Measurements from ENCODE around the gene STK35.

Gene STK35

GRCh38 chr20:2156224-2156623 lies 54.6 kb downstream of the STK35 start:
- Histone ChIP-seq H3K9ac (ENCODE audit: low read depth in 1 of 2, low read length in 2 of 2) (no peak overlapping the region), H3K4me1 (ENCODE audit: control insufficient read depth in 1 of 2, insufficient read depth in 2 of 2, low read length in 2 of 2) (peaks cover 11 to 14% of the 10 kb centered on the region in 2 donors), H3K36me3 (ENCODE audit: control insufficient read depth in 1 of 2, insufficient read depth in 2 of 2, low read length in 2 of 2) (no peaks in the 10 kb centered on the region), H3K27ac (ENCODE audit: low read depth, low read length) (no peak overlapping the region), H3K9me3 (ENCODE audit: control insufficient read depth in 1 of 2, low read length in 2 of 2) (no peaks in the 10 kb centered on the region), H3K4me3 (ENCODE audit: low read depth in 1 of 2, low read length in 2 of 2) (no peak overlapping the region), H3K27me3 (ENCODE audit: control insufficient read depth in 1 of 2, insufficient read depth in 2 of 2, low read length in 2 of 2) (no peaks in the 10 kb centered on the region)

- no peak overlapping the region for H3K9ac ChIP-seq (ENCODE audit: low read depth in 1 of 2, low read length in 2 of 2)
- no peak overlapping the region for H3K27ac ChIP-seq (ENCODE audit: low read depth, low read length)
- no peaks in the 10 kb centered on the region for H3K36me3 ChIP-seq (ENCODE audit: control insufficient read depth in 1 of 2, insufficient read depth in 2 of 2, low read length in 2 of 2)
- H3K27me3 ChIP-seq (ENCODE audit: control insufficient read depth in 1 of 2, insufficient read depth in 2 of 2, low read length in 2 of 2): no peaks in the 10 kb centered on the region
- no peak overlapping the region for H3K4me3 ChIP-seq (ENCODE audit: low read depth in 1 of 2, low read length in 2 of 2)
- H3K4me1 ChIP-seq (ENCODE audit: control insufficient read depth in 1 of 2, insufficient read depth in 2 of 2, low read length in 2 of 2): peaks cover 4 to 7% of the 10 kb centered on the region in 2 donors
- H3K9me3 ChIP-seq (ENCODE audit: control insufficient read depth in 1 of 2, low read length in 2 of 2): no peaks in the 10 kb centered on the region
Observed at GRCh38 chr20:2156666-2157624, 55.3 kb downstream of the STK35 start.

- H3K36me3 ChIP-seq (ENCODE audit: control insufficient read depth in 1 of 2, insufficient read depth in 2 of 2, low read length in 2 of 2): no peaks in the 10 kb centered on the region
- H3K9ac ChIP-seq (ENCODE audit: low read depth in 1 of 2, low read length in 2 of 2): no peak overlapping the region
- H3K27ac ChIP-seq (ENCODE audit: low read depth, low read length): no peak overlapping the region
- no peak overlapping the region for H3K4me3 ChIP-seq (ENCODE audit: low read depth in 1 of 2, low read length in 2 of 2)
- no peaks in the 10 kb centered on the region for H3K27me3 ChIP-seq (ENCODE audit: control insufficient read depth in 1 of 2, insufficient read depth in 2 of 2, low read length in 2 of 2)
- H3K4me1 ChIP-seq (ENCODE audit: control insufficient read depth in 1 of 2, insufficient read depth in 2 of 2, low read length in 2 of 2): no peaks in the 10 kb centered on the region
- H3K9me3 ChIP-seq (ENCODE audit: control insufficient read depth in 1 of 2, low read length in 2 of 2): no peaks in the 10 kb centered on the region
Observed at GRCh38 chr20:2162125-2162822, 60.6 kb downstream of the STK35 start.

- Histone ChIP-seq H3K27me3 (ENCODE audit: control insufficient read depth in 1 of 2, insufficient read depth in 2 of 2, low read length in 2 of 2) (no peaks in the 10 kb centered on the region), H3K9ac (ENCODE audit: low read depth in 1 of 2, low read length in 2 of 2) (no peak overlapping the region), H3K4me1 (ENCODE audit: control insufficient read depth in 1 of 2, insufficient read depth in 2 of 2, low read length in 2 of 2) (no peaks in the 10 kb centered on the region), H3K27ac (ENCODE audit: low read depth, low read length) (no peak overlapping the region), H3K36me3 (ENCODE audit: control insufficient read depth in 1 of 2, insufficient read depth in 2 of 2, low read length in 2 of 2) (no peaks in the 10 kb centered on the region), H3K4me3 (ENCODE audit: low read depth in 1 of 2, low read length in 2 of 2) (no peak overlapping the region), H3K9me3 (ENCODE audit: control insufficient read depth in 1 of 2, low read length in 2 of 2) (no peaks in the 10 kb centered on the region)
Observed at GRCh38 chr20:2162823-2163166, 61.2 kb downstream of the STK35 start.

GRCh38 chr20:2163312-2163711 lies 61.7 kb downstream of the STK35 start:
- Histone ChIP-seq H3K4me3 (ENCODE audit: low read depth in 1 of 2, low read length in 2 of 2) (no peak overlapping the region), H3K9me3 (ENCODE audit: control insufficient read depth in 1 of 2, low read length in 2 of 2) (no peaks in the 10 kb centered on the region), H3K27me3 (ENCODE audit: control insufficient read depth in 1 of 2, insufficient read depth in 2 of 2, low read length in 2 of 2) (no peaks in the 10 kb centered on the region), H3K4me1 (ENCODE audit: control insufficient read depth in 1 of 2, insufficient read depth in 2 of 2, low read length in 2 of 2) (no peaks in the 10 kb centered on the region), H3K27ac (ENCODE audit: low read depth, low read length) (no peak overlapping the region), H3K36me3 (ENCODE audit: control insufficient read depth in 1 of 2, insufficient read depth in 2 of 2, low read length in 2 of 2) (no peaks in the 10 kb centered on the region), H3K9ac (ENCODE audit: low read depth in 1 of 2, low read length in 2 of 2) (no peak overlapping the region)

GRCh38 chr20:2163757-2164156 lies 62.1 kb downstream of the STK35 start:
- H3K36me3 ChIP-seq (ENCODE audit: control insufficient read depth in 1 of 2, insufficient read depth in 2 of 2, low read length in 2 of 2): no peaks in the 10 kb centered on the region
- H3K9ac ChIP-seq (ENCODE audit: low read depth in 1 of 2, low read length in 2 of 2): no peak overlapping the region
- H3K27ac ChIP-seq (ENCODE audit: low read depth, low read length): no peak overlapping the region
- no peaks in the 10 kb centered on the region for H3K9me3 ChIP-seq (ENCODE audit: control insufficient read depth in 1 of 2, low read length in 2 of 2)
- no peaks in the 10 kb centered on the region for H3K4me1 ChIP-seq (ENCODE audit: control insufficient read depth in 1 of 2, insufficient read depth in 2 of 2, low read length in 2 of 2)
- no peak overlapping the region for H3K4me3 ChIP-seq (ENCODE audit: low read depth in 1 of 2, low read length in 2 of 2)
- no peaks in the 10 kb centered on the region for H3K27me3 ChIP-seq (ENCODE audit: control insufficient read depth in 1 of 2, insufficient read depth in 2 of 2, low read length in 2 of 2)

- no peaks in the 10 kb centered on the region for H3K36me3 ChIP-seq (ENCODE audit: control insufficient read depth in 1 of 2, insufficient read depth in 2 of 2, low read length in 2 of 2)
- no peak overlapping the region for H3K27ac ChIP-seq (ENCODE audit: low read depth, low read length)
- H3K9ac ChIP-seq (ENCODE audit: low read depth in 1 of 2, low read length in 2 of 2): no peak overlapping the region
- no peaks in the 10 kb centered on the region for H3K9me3 ChIP-seq (ENCODE audit: control insufficient read depth in 1 of 2, low read length in 2 of 2)
- no peak overlapping the region for H3K4me3 ChIP-seq (ENCODE audit: low read depth in 1 of 2, low read length in 2 of 2)
- H3K4me1 ChIP-seq (ENCODE audit: control insufficient read depth in 1 of 2, insufficient read depth in 2 of 2, low read length in 2 of 2): no peaks in the 10 kb centered on the region
- H3K27me3 ChIP-seq (ENCODE audit: control insufficient read depth in 1 of 2, insufficient read depth in 2 of 2, low read length in 2 of 2): no peaks in the 10 kb centered on the region
Observed at GRCh38 chr20:2164421-2164820, 62.8 kb downstream of the STK35 start.

- no peaks in the 10 kb centered on the region for H3K9me3 ChIP-seq (ENCODE audit: control insufficient read depth in 1 of 2, low read length in 2 of 2)
- no peak overlapping the region for H3K27ac ChIP-seq (ENCODE audit: low read depth, low read length)
- H3K36me3 ChIP-seq (ENCODE audit: control insufficient read depth in 1 of 2, insufficient read depth in 2 of 2, low read length in 2 of 2): no peaks in the 10 kb centered on the region
- H3K9ac ChIP-seq (ENCODE audit: low read depth in 1 of 2, low read length in 2 of 2): no peak overlapping the region
- no peaks in the 10 kb centered on the region for H3K4me1 ChIP-seq (ENCODE audit: control insufficient read depth in 1 of 2, insufficient read depth in 2 of 2, low read length in 2 of 2)
- H3K27me3 ChIP-seq (ENCODE audit: control insufficient read depth in 1 of 2, insufficient read depth in 2 of 2, low read length in 2 of 2): no peaks in the 10 kb centered on the region
- no peak overlapping the region for H3K4me3 ChIP-seq (ENCODE audit: low read depth in 1 of 2, low read length in 2 of 2)
Observed at GRCh38 chr20:2164966-2165365, 63.3 kb downstream of the STK35 start.

- Histone ChIP-seq H3K27ac (ENCODE audit: low read depth, low read length) (no peak overlapping the region), H3K27me3 (ENCODE audit: control insufficient read depth in 1 of 2, insufficient read depth in 2 of 2, low read length in 2 of 2) (no peaks in the 10 kb centered on the region), H3K9me3 (ENCODE audit: control insufficient read depth in 1 of 2, low read length in 2 of 2) (no peaks in the 10 kb centered on the region), H3K4me3 (ENCODE audit: low read depth in 1 of 2, low read length in 2 of 2) (no peak overlapping the region), H3K36me3 (ENCODE audit: control insufficient read depth in 1 of 2, insufficient read depth in 2 of 2, low read length in 2 of 2) (no peaks in the 10 kb centered on the region), H3K9ac (ENCODE audit: low read depth in 1 of 2, low read length in 2 of 2) (no peak overlapping the region), H3K4me1 (ENCODE audit: control insufficient read depth in 1 of 2, insufficient read depth in 2 of 2, low read length in 2 of 2) (no peaks in the 10 kb centered on the region)
Observed at GRCh38 chr20:2165871-2166270, 64.2 kb downstream of the STK35 start.

GRCh38 chr20:2167112-2167511 lies 65.5 kb downstream of the STK35 start:
- Histone ChIP-seq H3K27ac (ENCODE audit: low read depth, low read length) (no peak overlapping the region), H3K9me3 (ENCODE audit: control insufficient read depth in 1 of 2, low read length in 2 of 2) (no peaks in the 10 kb centered on the region), H3K36me3 (ENCODE audit: control insufficient read depth in 1 of 2, insufficient read depth in 2 of 2, low read length in 2 of 2) (no peaks in the 10 kb centered on the region), H3K9ac (ENCODE audit: low read depth in 1 of 2, low read length in 2 of 2) (no peak overlapping the region), H3K4me3 (ENCODE audit: low read depth in 1 of 2, low read length in 2 of 2) (no peak overlapping the region), H3K27me3 (ENCODE audit: control insufficient read depth in 1 of 2, insufficient read depth in 2 of 2, low read length in 2 of 2) (no peaks in the 10 kb centered on the region), H3K4me1 (ENCODE audit: control insufficient read depth in 1 of 2, insufficient read depth in 2 of 2, low read length in 2 of 2) (no peaks in the 10 kb centered on the region)
